ENCODE results near the gene EVC2. TPM values are rescaled to one million over a fixed set of nuclear protein-coding genes. Genes with fewer than 3 reads are reported as not detected.

Gene EVC2
- total and polyA plus RNA-seq, 10 of the 15 experiments (the other 5 are each of a cell fraction or from before 2014, with no cell fraction given) = 0.34 to 10.4 (median 5.6) TPM

DNA sequence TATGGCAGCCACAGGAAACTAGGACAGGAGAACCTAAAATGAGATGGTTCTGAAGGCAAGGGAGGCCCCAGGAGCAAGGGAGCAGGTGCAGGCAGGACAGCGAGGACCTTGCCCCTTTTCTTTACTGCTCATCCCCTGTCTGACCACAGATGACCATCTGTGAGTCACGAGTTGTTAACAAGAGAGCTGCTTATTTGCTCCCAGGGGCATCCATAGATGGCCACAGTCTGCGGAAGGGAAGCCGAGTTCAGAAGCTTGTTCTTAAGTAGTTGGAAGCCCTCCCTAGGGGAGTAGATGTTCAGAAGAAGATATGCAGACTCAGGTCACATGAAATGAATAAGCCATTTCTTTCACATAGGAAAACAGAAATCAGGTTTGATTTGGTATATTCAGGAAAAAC, 69.4 kb downstream of the EVC2 start:
- BruUV-seq (replicated peaks) = no TSS peak
- no peak overlapping the region for H3K4me2 ChIP-seq (ENCODE audit: control insufficient read depth, insufficient read depth)
- FAIRE-seq = no peak

More for the DNA sequence above, 69.4 kb downstream of the EVC2 start:
- Histone ChIP-seq H3K27ac (ENCODE audit: control insufficient read depth, insufficient read depth) (no peak overlapping the region), H3K79me2 (ENCODE audit: control insufficient read depth, insufficient read depth, low read length) (no peaks in the 10 kb centered on the region), H3K4me1 (ENCODE audit: control insufficient read depth, insufficient read depth, low read length) (no peaks in the 10 kb centered on the region), H3K9me3 (replicated peaks; ENCODE audit: control insufficient read depth, insufficient read depth, low read length) (no peaks in the 10 kb centered on the region), H2AFZ (ENCODE audit: control insufficient read depth, low read depth, low read length) (no peak overlapping the region), H3K27me3 (replicated peaks in 1 of 2; ENCODE audit: control insufficient read depth in 2 of 2, insufficient read depth in 2 of 2, low read length in 1 of 2) (no peaks in the 10 kb centered on the region), H3K36me3 (ENCODE audit: control insufficient read depth in 2 of 2, insufficient read depth in 2 of 2, low read length in 1 of 2) (no peaks in the 10 kb centered on the region; a peak in 1 of 4 replicates), H4K20me1 (ENCODE audit: control insufficient read depth, insufficient read depth) (no peaks in the 10 kb centered on the region), H3K9ac (ENCODE audit: control insufficient read depth, insufficient read depth, low read length) (no peak overlapping the region), H3K4me3 (no peak overlapping the region)
- intact Hi-C loops (cut with micrococcal nuclease; ENCODE audit: unreplicated experiment) (no loop called here), in situ Hi-C loops (cut with MboI) (no loop called here)
- no peak for DNase-seq (ENCODE audit: low read depth, low spot score)
- ChIA-PET POLR2A (no interaction called here), SMC1A (ENCODE audit: uncharacterized antibody, unreplicated experiment) (interaction anchor here (0.6 to 0.9 kb wide), 2 partner anchors 12 to 174 kb away, joined by 3 read pairs; no protein-coding TSS in a partner anchor), RAD21 (ENCODE audit: unreplicated experiment) (no interaction called here), CTCF (no interaction called here)
- TF ChIP-seq, protein P1, sequence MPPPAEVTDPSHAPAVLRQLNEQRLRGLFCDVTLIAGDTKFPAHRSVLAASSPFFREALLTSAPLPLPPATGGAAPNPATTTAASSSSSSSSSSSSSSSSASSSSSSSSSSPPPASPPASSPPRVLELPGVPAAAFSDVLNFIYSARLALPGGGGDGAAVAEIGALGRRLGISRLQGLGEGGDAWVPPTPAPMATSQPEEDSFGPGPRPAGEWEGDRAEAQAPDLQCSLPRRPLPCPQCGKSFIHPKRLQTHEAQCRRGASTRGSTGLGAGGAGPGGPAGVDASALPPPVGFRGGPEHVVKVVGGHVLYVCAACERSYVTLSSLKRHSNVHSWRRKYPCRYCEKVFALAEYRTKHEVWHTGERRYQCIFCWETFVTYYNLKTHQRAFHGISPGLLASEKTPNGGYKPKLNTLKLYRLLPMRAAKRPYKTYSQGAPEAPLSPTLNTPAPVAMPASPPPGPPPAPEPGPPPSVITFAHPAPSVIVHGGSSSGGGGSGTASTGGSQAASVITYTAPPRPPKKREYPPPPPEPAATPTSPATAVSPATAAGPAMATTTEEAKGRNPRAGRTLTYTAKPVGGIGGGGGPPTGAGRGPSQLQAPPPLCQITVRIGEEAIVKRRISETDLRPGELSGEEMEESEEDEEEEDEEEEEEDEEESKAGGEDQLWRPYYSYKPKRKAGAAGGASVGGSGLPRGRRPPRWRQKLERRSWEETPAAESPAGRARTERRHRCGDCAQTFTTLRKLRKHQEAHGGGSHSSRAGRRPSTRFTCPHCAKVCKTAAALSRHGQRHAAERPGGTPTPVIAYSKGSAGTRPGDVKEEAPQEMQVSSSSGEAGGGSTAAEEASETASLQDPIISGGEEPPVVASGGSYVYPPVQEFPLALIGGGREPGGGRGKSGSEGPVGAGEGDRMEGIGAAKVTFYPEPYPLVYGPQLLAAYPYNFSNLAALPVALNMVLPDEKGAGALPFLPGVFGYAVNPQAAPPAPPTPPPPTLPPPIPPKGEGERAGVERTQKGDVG (CRISPR knock-in tag; IDR thresholded peaks at IDR 0.05) = no peak
- no peak for TF ChIP-seq SREBF2 (IDR thresholded peaks at IDR 0.05; ENCODE audit: low read length)
- no peak for TF ChIP-seq ZNF24 (IDR thresholded peaks at IDR 0.05)
- TF ChIP-seq ESRRA (IDR thresholded peaks at IDR 0.05; ENCODE audit: low read length) = no peak
- no peak for TF ChIP-seq BRCA1 (IDR thresholded peaks at IDR 0.05; ENCODE audit: low read depth, low read length)
- TF ChIP-seq JUNB (IDR thresholded peaks at IDR 0.05) = no peak
- TF ChIP-seq, protein P2, sequence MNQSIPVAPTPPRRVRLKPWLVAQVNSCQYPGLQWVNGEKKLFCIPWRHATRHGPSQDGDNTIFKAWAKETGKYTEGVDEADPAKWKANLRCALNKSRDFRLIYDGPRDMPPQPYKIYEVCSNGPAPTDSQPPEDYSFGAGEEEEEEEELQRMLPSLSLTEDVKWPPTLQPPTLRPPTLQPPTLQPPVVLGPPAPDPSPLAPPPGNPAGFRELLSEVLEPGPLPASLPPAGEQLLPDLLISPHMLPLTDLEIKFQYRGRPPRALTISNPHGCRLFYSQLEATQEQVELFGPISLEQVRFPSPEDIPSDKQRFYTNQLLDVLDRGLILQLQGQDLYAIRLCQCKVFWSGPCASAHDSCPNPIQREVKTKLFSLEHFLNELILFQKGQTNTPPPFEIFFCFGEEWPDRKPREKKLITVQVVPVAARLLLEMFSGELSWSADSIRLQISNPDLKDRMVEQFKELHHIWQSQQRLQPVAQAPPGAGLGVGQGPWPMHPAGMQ (IDR thresholded peaks at IDR 0.05; ENCODE audit: borderline replicate concordance) = no peak
- TF ChIP-seq ZNF274 (IDR thresholded peaks at IDR 0.05; ENCODE audit: insufficient read depth, insufficient read length) = no peak
- no peak for TF ChIP-seq HDGF (IDR thresholded peaks at IDR 0.05)
- no peak for TF ChIP-seq SREBF1 (IDR thresholded peaks at IDR 0.05; ENCODE audit: low read length)
- TF ChIP-seq IKZF1 (conservative IDR thresholded peaks at IDR 0.05) = no peak
- TF ChIP-seq, protein P3, sequence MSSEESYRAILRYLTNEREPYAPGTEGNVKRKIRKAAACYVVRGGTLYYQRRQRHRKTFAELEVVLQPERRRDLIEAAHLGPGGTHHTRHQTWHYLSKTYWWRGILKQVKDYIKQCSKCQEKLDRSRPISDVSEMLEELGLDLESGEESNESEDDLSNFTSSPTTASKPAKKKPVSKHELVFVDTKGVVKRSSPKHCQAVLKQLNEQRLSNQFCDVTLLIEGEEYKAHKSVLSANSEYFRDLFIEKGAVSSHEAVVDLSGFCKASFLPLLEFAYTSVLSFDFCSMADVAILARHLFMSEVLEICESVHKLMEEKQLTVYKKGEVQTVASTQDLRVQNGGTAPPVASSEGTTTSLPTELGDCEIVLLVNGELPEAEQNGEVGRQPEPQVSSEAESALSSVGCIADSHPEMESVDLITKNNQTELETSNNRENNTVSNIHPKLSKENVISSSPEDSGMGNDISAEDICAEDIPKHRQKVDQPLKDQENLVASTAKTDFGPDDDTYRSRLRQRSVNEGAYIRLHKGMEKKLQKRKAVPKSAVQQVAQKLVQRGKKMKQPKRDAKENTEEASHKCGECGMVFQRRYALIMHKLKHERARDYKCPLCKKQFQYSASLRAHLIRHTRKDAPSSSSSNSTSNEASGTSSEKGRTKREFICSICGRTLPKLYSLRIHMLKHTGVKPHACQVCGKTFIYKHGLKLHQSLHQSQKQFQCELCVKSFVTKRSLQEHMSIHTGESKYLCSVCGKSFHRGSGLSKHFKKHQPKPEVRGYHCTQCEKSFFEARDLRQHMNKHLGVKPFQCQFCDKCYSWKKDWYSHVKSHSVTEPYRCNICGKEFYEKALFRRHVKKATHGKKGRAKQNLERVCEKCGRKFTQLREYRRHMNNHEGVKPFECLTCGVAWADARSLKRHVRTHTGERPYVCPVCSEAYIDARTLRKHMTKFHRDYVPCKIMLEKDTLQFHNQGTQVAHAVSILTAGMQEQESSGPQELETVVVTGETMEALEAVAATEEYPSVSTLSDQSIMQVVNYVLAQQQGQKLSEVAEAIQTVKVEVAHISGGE (CRISPR knock-in tag; IDR thresholded peaks at IDR 0.05) = no peak
- TF ChIP-seq, protein P4, sequence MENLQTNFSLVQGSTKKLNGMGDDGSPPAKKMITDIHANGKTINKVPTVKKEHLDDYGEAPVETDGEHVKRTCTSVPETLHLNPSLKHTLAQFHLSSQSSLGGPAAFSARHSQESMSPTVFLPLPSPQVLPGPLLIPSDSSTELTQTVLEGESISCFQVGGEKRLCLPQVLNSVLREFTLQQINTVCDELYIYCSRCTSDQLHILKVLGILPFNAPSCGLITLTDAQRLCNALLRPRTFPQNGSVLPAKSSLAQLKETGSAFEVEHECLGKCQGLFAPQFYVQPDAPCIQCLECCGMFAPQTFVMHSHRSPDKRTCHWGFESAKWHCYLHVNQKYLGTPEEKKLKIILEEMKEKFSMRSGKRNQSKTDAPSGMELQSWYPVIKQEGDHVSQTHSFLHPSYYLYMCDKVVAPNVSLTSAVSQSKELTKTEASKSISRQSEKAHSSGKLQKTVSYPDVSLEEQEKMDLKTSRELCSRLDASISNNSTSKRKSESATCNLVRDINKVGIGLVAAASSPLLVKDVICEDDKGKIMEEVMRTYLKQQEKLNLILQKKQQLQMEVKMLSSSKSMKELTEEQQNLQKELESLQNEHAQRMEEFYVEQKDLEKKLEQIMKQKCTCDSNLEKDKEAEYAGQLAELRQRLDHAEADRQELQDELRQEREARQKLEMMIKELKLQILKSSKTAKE (IDR thresholded peaks at IDR 0.05; ENCODE audit: low read depth, poor library complexity, severe bottlenecking) = no peak
- WGBS (ENCODE audit: insufficient coverage, insufficient replicate concordance, low lambda C conversion rate, missing lambda C conversion rate) = 27% methylated on average over 4 of the region's 4 CpGs
- ATAC-seq = no peak

All from GM12878 (cell line).